AG04449 (cell line): ENCODE measurements around the gene HMSD.
"Not testable (repeated sequence)": the region's sequence is repeated elsewhere in the genome, so short reads cannot be mapped to it uniquely, and the experiment has no call there.

ENCODE experiments used
- CTCF ChIA-PET: fragments of 350-600 bp; formaldehyde crosslinking; extraction: SDS; loops from one replicate; lab custom pipeline; 2021; ENCODE audit warnings: antibody characterized with exemption; lab: Yijun Ruan, JAX
- POLR2A ChIA-PET: fragments of 400-600, 350-600 bp; formaldehyde crosslinking; extraction: SDS; loops from one replicate; lab custom pipeline; 2020; ENCODE audit warnings: antibody characterized with exemption, inconsistent platforms; lab: Yijun Ruan, JAX
- DNase-seq: peaks from one replicate; pipeline ENCODE4 v3.0.0-alpha.2; 2010; ENCODE audit warnings: low read depth, low spot score
- H3K4me3 ChIP-seq: 2 replicates; pipeline ENCODE4 v1.5.1; 2011; ENCODE audit warnings: low read depth, mild to moderate bottlenecking, control low read depth, low read length
- TF ChIP-seq, protein P1 (sequence below): IDR thresholded peaks from one replicate; pipeline ENCODE4 v1.5.1; 2011; ENCODE audit warnings: mild to moderate bottlenecking, moderate library complexity, low read length, control low read depth, inconsistent platforms; ENCODE audit not compliant: insufficient read depth; ENCODE audit errors: missing control alignments

Gene HMSD

GRCh38 chr18:63930773-63931354 lies 18.2 kb upstream of the HMSD start:
- DNase-seq: no peak
- no peak overlapping the region for H3K4me3 ChIP-seq
- TF ChIP-seq, protein P1, sequence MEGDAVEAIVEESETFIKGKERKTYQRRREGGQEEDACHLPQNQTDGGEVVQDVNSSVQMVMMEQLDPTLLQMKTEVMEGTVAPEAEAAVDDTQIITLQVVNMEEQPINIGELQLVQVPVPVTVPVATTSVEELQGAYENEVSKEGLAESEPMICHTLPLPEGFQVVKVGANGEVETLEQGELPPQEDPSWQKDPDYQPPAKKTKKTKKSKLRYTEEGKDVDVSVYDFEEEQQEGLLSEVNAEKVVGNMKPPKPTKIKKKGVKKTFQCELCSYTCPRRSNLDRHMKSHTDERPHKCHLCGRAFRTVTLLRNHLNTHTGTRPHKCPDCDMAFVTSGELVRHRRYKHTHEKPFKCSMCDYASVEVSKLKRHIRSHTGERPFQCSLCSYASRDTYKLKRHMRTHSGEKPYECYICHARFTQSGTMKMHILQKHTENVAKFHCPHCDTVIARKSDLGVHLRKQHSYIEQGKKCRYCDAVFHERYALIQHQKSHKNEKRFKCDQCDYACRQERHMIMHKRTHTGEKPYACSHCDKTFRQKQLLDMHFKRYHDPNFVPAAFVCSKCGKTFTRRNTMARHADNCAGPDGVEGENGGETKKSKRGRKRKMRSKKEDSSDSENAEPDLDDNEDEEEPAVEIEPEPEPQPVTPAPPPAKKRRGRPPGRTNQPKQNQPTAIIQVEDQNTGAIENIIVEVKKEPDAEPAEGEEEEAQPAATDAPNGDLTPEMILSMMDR: no peak
- ChIA-PET POLR2A (no interaction called here), CTCF (interaction anchor here (1.0 to 1.3 kb wide), 4 partner anchors 20 to 413 kb away, joined by 3 read pairs; no protein-coding TSS in a partner anchor)

- CTCF ChIA-PET: interaction anchor here (0.7 to 4.5 kb wide), 41 partner anchors 10 to 920 kb away, joined by 3 to 38 read pairs (median 4); partner anchors contain the start of genes HMSD and SERPINB12
- POLR2A ChIA-PET: interaction anchor here (0.6 to 0.9 kb wide), 2 partner anchors 12 to 34 kb away, joined by 3 read pairs; no protein-coding TSS in a partner anchor
- no peak for DNase-seq
- TF ChIP-seq, protein P1: peak; percentile 84
- peak overlapping the region; percentile 70 for H3K4me3 ChIP-seq
Observed at GRCh38 chr18:63936156-63936931, 12.8 kb upstream of the HMSD start.

DNA sequence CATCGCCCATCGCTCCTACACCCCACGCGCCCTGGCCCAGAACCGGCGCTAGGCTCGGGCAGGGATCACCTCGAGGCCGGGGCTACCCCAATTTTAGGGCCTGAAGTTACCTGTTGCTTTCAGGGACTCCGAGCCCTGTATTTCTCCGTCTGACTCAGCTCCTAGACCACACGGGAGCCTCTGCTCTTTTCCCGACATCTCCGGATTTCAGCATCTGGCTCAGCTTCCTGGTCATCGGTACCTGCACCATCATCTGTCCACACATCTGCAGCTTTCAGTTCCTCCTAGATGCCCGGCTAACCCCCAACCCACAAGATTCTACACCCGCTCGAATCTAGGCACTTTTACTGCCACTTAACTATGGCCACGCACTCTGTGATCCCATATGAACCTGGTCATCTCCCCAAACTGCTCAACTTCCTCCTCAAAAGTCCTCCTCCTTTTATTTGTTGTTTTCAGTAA lies 12.1 kb upstream of the HMSD start:
- ChIA-PET POLR2A (interaction anchor here (0.9 kb wide), 1 partner anchor 13 kb away, joined by 3 read pairs; no protein-coding TSS in a partner anchor), CTCF (interaction anchor here (0.7 to 4.5 kb wide), 34 partner anchors 9 to 429 kb away, joined by 3 to 38 read pairs (median 5); partner anchors contain the start of genes HMSD and SERPINB12)
- TF ChIP-seq, protein P1: no peak
- DNase-seq: no peak
- peak overlapping the region; percentile 70 for H3K4me3 ChIP-seq

GRCh38 chr18:63940008-63940407 lies 9.1 kb upstream of the HMSD start:
- ChIA-PET CTCF (no interaction called here), POLR2A (no interaction called here)
- DNase-seq: no peak
- TF ChIP-seq, protein P1: no peak
- no peak overlapping the region for H3K4me3 ChIP-seq

GRCh38 chr18:63940543-63941050 lies 8.5 kb upstream of the HMSD start:
- CTCF ChIA-PET, H3K4me3 ChIP-seq, POLR2A ChIA-PET, DNase-seq: not testable (repeated sequence)

GRCh38 chr18:63947051-63947790 lies 1.9 kb upstream of the HMSD start:
- POLR2A ChIA-PET: no interaction called here
- TF ChIP-seq, protein P1: no peak
- H3K4me3 ChIP-seq: no peak overlapping the region
- CTCF ChIA-PET: interaction anchor here (1.0 to 3.6 kb wide), 3 partner anchors 9 to 16 kb away, joined by 3 to 12 read pairs (median 4); no protein-coding TSS in a partner anchor
- no peak for DNase-seq
